HG02884 (cell line): ENCODE results near the gene NBPF1.
"Not testable (repeated sequence)": the region's sequence is repeated elsewhere in the genome, so short reads cannot be mapped to it uniquely, and the experiment has no call there.

ENCODE experiments used
- ATAC-seq: cut with Tn5 transposase; IDR thresholded peaks from one replicate; pipeline ENCODE4 v1.9.1; 2021; ENCODE audit warnings: mild to moderate bottlenecking, moderate library complexity; ENCODE audit not compliant: unreplicated experiment

Gene NBPF1

GRCh38 chr1:16613185-16614147 is at the start of gene NBPF1:
NBPF1 (minus strand) TSS chr1:16613564.
- peak; percentile 83 for ATAC-seq

GRCh38 chr1:16658234-16658633 is 44.9 kb upstream of the NBPF1 start:
- ATAC-seq: not testable (repeated sequence)

GRCh38 chr1:16656981-16657683 is 43.8 kb upstream of the NBPF1 start:
- ATAC-seq: not testable (repeated sequence)

GRCh38 chr1:16656574-16656973 is 43.2 kb upstream of the NBPF1 start:
- not testable (repeated sequence) for ATAC-seq

GRCh38 chr1:16651560-16651959 is 38.2 kb upstream of the NBPF1 start:
- not testable (repeated sequence) for ATAC-seq

GRCh38 chr1:16649960-16650359 is 36.6 kb upstream of the NBPF1 start:
- not testable (repeated sequence) for ATAC-seq

- not testable (repeated sequence) for ATAC-seq
Observed at GRCh38 chr1:16649390-16649789, 36.0 kb upstream of the NBPF1 start.

GRCh38 chr1:16648756-16649155 is 35.4 kb upstream of the NBPF1 start:
- ATAC-seq: not testable (repeated sequence)

- ATAC-seq: not testable (repeated sequence)
Observed at GRCh38 chr1:16648250-16648649, 34.9 kb upstream of the NBPF1 start.

- ATAC-seq: not testable (repeated sequence)
Observed at GRCh38 chr1:16647179-16648176, 34.1 kb upstream of the NBPF1 start.

GRCh38 chr1:16646716-16647115 is 33.4 kb upstream of the NBPF1 start:
- not testable (repeated sequence) for ATAC-seq

GRCh38 chr1:16646061-16646664 is 32.8 kb upstream of the NBPF1 start:
- ATAC-seq: not testable (repeated sequence)

- ATAC-seq: not testable (repeated sequence)
Observed at GRCh38 chr1:16645271-16646060, 32.1 kb upstream of the NBPF1 start.

GRCh38 chr1:16644482-16645270 is 31.3 kb upstream of the NBPF1 start:
- ATAC-seq: peak; percentile 69

- peak; percentile 37 for ATAC-seq
Observed at GRCh38 chr1:16644193-16644481, 30.8 kb upstream of the NBPF1 start.

- not testable (repeated sequence) for ATAC-seq
Observed at GRCh38 chr1:16643476-16644192, 30.3 kb upstream of the NBPF1 start.

GRCh38 chr1:16643001-16643411 is 29.6 kb upstream of the NBPF1 start:
- not testable (repeated sequence) for ATAC-seq
